Peyer's patch (tissue), 4 donors: ENCODE data around the gene DNAJC8.

Experiments
- POLR2A ChIP-seq, 2 donors: fragments of 450-650 bp; IDR thresholded peaks; one replicate each; pipeline ENCODE4 v1.5.1; 2017; ENCODE audit warnings: antibody characterized with exemption in 2 of 2, mild to moderate bottlenecking in 2 of 2, moderate library complexity in 2 of 2
- TF ChIP-seq, protein P1 (sequence below), 6 experiments: fragments of 450-650 bp in 4 of 6; fragments of 200-600 bp in 2 of 6; sonication (generic) in 1 of 6; IDR thresholded peaks; one replicate each; pipeline ENCODE4 v1.5.1; 2017 to 2019; ENCODE audit warnings: antibody characterized with exemption in 6 of 6, mild to moderate bottlenecking in 3 of 6, moderate library complexity in 1 of 6

DNA sequence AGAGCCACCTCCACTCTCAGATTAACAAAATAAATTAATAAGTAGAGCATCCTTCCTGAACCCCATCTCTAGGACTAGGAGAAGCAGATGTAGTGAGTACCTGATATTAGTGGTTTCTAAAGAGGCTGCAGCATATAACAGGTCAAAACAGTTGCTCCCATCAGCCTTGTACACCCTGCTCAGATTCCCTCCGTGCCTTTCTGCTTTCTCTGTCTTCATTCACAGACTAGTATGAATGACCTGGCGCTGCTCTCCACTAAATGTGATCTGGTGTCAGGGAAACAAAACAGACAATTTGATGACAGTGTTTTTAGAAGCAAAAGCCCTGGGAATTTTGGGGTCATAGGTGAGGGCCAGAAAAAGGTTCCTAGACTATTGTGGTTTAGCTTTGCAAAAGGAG lies 34.8 kb upstream of the DNAJC8 start:
- TF ChIP-seq, protein P1, sequence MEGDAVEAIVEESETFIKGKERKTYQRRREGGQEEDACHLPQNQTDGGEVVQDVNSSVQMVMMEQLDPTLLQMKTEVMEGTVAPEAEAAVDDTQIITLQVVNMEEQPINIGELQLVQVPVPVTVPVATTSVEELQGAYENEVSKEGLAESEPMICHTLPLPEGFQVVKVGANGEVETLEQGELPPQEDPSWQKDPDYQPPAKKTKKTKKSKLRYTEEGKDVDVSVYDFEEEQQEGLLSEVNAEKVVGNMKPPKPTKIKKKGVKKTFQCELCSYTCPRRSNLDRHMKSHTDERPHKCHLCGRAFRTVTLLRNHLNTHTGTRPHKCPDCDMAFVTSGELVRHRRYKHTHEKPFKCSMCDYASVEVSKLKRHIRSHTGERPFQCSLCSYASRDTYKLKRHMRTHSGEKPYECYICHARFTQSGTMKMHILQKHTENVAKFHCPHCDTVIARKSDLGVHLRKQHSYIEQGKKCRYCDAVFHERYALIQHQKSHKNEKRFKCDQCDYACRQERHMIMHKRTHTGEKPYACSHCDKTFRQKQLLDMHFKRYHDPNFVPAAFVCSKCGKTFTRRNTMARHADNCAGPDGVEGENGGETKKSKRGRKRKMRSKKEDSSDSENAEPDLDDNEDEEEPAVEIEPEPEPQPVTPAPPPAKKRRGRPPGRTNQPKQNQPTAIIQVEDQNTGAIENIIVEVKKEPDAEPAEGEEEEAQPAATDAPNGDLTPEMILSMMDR (IDR thresholded peaks at IDR 0.05), result no peak
- TF ChIP-seq POLR2A (IDR thresholded peaks at IDR 0.05), result no peak
